ENCODE data around the gene AURKAIP1.

DNA sequence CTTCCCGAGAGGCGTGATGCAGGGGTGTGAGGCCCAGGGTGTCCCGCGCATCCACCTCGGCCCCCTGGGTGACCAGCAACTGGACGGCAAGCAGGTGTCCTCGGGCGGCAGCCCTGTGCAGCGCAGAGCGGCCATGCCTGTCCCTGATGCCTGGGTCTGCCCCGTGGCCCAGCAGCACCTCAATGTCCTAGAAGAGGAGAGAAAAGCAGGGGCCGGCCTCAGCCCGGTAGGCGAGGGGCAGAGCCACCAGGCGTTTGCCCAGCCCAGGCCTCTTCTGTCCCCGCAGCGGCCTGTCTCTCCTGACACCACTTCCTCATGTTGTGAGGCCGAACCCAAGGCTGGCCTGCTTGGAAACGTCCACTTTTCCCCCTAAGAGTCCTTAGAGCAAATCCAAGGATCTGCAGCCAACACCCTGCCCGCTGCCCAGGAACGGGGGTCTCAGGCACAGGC is 44.4 kb upstream of the AURKAIP1 start:
- TF ChIP-seq FOSL1 (tag; conservative IDR thresholded peaks at IDR 0.05) (no peak), ZNF174 (CRISPR knock-in tag; IDR thresholded peaks at IDR 0.05) (no peak), GATAD2A (IDR thresholded peaks at IDR 0.05) (no peak), SPI1 (IDR thresholded peaks at IDR 0.05; ENCODE audit: borderline replicate concordance, low read depth, low read length) (no peak), CTCF (IDR thresholded peaks at IDR 0.05 in 2 of 3, conservative IDR thresholded peaks at IDR 0.05 in 1 of 3; ENCODE audit: insufficient read depth in 2 of 3, low read depth in 1 of 3, low read length in 3 of 3) (no peak), FOXJ3 (CRISPR knock-in tag; IDR thresholded peaks at IDR 0.05) (no peak), NFIX (CRISPR knock-in tag; IDR thresholded peaks at IDR 0.05; ENCODE audit: low read depth) (no peak), NCOR1 (IDR thresholded peaks at IDR 0.05) (no peak), SMARCB1 (IDR thresholded peaks at IDR 0.05; ENCODE audit: insufficient read length, low read depth) (no peak)

All from K562 (cell line).